Cardiac fibroblast (primary cell): ENCODE data around the gene BRMS1.

Source experiments
- DNase-seq, 2 donors: peaks; one replicate each; pipeline versions ENCODE4 v3.0.0 to v3.0.0-alpha.2; 2010; ENCODE audit warnings: low read depth in 2 of 2
- H3K4me3 ChIP-seq, 2 donors: replicated peaks in 1 of 2; 1 replicate in 1 of 2; 2 replicates in 1 of 2; pipeline ENCODE4 v1.5.1; 2011; ENCODE audit warnings: low read depth in 2 of 2, low read length in 2 of 2, mild to moderate bottlenecking in 2 of 2, moderate library complexity in 1 of 2
- CTCF ChIP-seq: IDR thresholded peaks from one replicate; pipeline ENCODE4 v1.5.1; 2011; ENCODE audit warnings: low read depth, mild to moderate bottlenecking, low read length, inconsistent platforms

The BRMS1 gene

GRCh38 chr11:66309475-66309874 is 35.4 kb downstream of the BRMS1 start:
- no peak overlapping the region for H3K4me3 ChIP-seq
- TF ChIP-seq CTCF: no peak
- DNase-seq: no peak

- no peak for TF ChIP-seq CTCF
- H3K4me3 ChIP-seq: no peak overlapping the region
- no peak for DNase-seq
Measured at GRCh38 chr11:66302656-66303055, 42.2 kb downstream of the BRMS1 start.

- DNase-seq: no peak
- no peak overlapping the region for H3K4me3 ChIP-seq
- TF ChIP-seq CTCF: no peak
Measured at GRCh38 chr11:66299186-66299585, 45.7 kb downstream of the BRMS1 start.

- DNase-seq: no peak
- H3K4me3 ChIP-seq: no peak overlapping the region
- TF ChIP-seq CTCF: no peak
Measured at GRCh38 chr11:66297610-66298009, 47.3 kb downstream of the BRMS1 start.

GRCh38 chr11:66294626-66295620 is 50.0 kb downstream of the BRMS1 start:
- no peak for DNase-seq
- H3K4me3 ChIP-seq: no peak overlapping the region
- no peak for TF ChIP-seq CTCF

GRCh38 chr11:66293777-66294625 is 50.9 kb downstream of the BRMS1 start:
- no peak for DNase-seq
- no peak for TF ChIP-seq CTCF
- H3K4me3 ChIP-seq: no peak overlapping the region
